HG02884 (cell line): ENCODE measurements around the gene PHC2.

Experiments used
- ATAC-seq: cut with Tn5 transposase; IDR thresholded peaks from one replicate; pipeline ENCODE4 v1.9.1; 2021; ENCODE audit warnings: mild to moderate bottlenecking, moderate library complexity; ENCODE audit not compliant: unreplicated experiment

PHC2 gene

DNA sequence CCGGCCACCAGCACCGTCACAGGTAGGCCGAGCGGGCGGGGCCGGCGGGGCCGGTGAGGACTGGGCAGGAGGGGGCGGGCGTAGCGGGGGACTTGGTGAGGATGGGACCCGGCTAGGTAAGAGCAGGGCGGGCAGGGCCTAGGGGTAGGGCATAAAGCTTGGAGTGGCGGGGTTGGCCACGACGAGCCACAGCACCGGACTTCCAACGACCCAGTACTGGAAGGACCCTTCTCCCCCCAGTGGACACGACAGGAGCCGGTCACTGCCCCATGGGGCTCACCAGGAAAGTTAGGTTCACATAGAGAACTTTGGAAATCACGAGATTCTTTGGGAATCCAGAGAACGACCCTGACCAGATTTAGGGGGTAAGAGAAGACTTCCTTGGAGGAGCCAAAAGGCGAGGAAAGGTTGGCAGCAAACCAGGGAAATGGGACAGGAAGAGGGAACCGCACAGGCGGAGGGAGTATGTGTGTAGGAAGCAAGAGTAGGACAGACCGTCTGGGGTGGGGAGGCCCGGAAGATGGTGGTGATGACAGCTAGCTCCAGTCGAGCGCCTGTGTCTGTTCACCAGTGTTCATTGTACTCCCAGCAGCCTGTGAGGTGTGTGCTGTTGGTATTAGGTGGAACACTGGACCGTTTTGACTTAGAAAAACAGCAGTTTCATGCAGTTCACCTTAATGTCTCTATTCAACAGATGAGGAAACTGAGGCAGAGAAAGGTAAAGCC lies 154.2 kb downstream of the PHC2 start:
- ATAC-seq, result no peak

DNA sequence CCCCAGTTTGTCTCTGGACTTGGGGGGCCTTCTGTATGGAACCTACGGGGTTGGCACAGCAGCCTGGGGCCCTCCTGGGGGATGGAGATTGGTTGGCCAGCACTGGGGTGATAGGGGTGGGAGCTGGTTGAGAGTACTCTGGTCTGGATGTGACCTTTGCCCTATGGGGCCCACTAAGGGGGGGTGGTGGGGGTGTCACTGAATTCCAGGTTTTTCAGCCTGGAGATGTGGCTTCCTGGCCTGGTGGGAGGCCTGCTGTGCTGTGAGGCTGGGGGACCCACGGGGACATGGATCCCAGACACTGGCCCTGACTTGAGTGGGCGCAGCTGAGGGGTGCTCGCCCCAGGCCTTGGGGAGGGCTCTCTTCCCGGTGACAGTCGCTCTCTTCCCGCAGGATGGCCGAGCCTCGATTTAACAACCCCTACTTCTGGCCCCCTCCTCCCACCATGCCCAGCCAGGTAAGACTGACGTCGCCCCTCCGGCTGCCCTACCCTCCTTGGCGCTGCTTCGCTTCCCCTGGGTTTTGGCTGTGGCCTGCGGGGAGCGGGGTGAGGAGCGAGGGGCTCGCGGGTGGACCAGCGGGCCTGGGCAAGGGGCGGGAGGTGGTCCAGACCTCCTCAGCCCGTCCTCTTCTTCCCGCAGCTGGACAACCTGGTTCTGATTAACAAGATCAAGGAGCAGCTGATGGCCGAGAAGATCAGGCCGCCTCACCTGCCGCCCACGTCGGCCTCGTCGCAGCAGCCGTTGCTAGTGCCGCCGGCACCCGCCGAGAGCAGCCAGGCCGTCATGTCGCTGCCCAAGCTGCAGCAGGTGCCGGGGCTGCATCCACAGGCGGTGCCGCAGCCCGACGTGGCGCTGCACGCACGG lies 155.0 kb downstream of the PHC2 start:
- no peak for ATAC-seq

DNA sequence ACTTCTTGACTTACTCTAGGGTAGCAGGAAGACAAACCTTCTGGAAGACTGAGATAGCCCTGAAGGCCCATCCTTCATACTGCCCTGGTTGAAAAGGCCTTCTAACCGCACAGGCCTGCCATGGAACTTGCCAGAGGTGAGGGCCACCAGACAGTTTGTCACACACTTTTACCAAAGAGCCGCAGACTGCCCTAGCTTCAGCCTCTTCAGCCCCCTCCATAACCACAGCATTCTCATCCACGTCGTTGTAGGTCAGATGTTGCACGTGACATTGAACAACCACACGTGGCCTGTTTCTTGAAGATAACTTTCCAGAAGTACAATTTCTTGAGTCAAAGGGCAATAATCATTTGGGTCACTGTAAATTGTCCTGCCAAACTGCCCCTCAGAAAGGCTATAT lies 155.7 kb downstream of the PHC2 start:
- ATAC-seq, result no peak

DNA sequence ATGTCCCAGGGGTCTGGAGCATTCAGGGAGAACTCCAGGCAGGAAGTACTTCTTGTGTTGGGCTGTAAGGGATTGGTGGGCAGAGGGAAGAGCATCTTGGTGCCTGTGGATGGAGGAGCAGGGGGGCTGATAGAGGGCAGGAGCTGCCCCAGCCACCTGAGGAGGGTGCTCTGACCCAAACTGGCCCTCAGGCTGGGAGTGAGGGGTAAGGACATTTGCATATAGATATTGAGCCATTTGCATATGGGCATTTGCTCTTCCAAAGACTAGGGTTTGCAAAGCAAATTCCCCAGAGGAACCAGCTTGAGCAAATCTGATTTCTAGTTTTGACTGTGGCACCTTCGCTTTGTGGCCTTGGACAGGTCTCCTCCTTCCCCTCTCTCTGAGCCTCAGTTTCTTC lies 156.4 kb downstream of the PHC2 start:
- no peak for ATAC-seq

DNA sequence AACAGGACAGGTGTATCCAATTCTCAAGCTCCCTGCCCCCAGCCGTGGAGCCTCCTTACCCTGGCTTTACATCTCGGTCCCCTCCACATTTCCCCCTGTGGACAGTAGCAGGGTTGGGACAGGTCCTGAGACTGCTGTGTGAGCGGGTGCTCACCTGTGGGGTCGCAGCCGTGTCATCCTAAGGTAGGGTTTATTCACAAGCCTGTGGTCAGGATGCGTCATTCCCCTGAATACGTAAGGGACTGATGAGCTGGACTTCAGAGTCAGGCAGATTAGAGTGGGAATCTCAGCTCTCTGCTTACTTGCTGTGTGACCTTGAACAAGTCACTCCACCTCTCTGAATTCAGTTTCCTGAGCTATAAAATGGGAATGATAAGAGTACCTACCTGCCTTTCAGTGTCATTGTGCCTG lies 156.9 kb downstream of the PHC2 start:
- no peak for ATAC-seq
